Superior temporal gyrus (tissue), 1 donor: ENCODE data around the gene TTC28.
"Not testable (repeated sequence)": the region's sequence is repeated elsewhere in the genome, so short reads cannot be mapped to it uniquely, and the experiment has no call there.

Experiments used
- DNase-seq: peaks from one replicate; pipeline ENCODE4 v3.0.0-alpha.2; 2016; ENCODE audit errors: extremely low spot score

TTC28 gene

GRCh38 chr22:28105988-28106387 is 573.7 kb downstream of the TTC28 start:
- no peak for DNase-seq

DNA sequence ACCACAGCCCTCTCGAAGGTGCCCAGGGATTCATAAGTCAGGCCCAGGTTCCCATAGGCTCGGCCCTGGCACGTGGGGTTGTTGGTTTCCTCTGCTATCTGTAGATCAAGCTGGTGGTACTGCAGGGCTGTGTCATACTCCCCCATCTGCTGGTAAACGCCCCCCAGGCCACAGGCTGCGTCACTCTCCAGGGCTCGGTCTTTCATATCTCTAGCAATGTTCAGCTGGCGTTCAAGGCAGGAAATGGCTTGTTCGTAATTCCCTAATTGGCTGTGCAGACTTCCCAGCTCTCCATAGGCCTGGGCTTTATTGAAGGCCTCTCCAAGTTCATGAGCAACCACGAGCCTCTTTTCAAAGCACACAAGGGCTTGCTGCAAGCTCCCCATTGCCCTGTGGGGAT is 574.2 kb downstream of the TTC28 start:
- DNase-seq, result no peak

DNA sequence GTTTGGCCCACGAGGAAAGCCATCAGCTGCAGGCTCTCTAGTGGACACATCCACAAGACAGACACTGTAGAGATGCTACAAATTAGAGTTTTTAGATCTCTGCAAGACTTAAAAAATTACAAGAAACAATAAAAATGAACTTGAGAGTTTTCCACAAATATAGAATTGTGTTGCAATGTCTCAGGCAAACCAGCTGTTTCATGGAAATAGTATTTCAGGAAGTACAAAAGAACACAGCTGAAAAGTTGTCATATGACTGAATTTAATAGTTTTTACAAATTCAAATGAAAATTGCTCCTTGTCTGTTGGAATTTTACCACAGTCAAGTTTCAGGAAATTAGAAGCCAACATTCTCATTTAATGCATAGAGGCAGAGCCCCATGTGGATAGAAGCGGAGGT is 576.0 kb downstream of the TTC28 start:
- no peak for DNase-seq

GRCh38 chr22:28102151-28102812 is 577.4 kb downstream of the TTC28 start:
- no peak for DNase-seq

- no peak for DNase-seq
Observed at GRCh38 chr22:28097627-28098026, 582.0 kb downstream of the TTC28 start.

GRCh38 chr22:28096161-28096560 is 583.5 kb downstream of the TTC28 start:
- DNase-seq, result no peak

- DNase-seq, result no peak
Observed at GRCh38 chr22:28095316-28096095, 584.1 kb downstream of the TTC28 start.

GRCh38 chr22:28094771-28095170 is 584.9 kb downstream of the TTC28 start:
- no peak for DNase-seq

- no peak for DNase-seq
Observed at GRCh38 chr22:28093711-28094110, 585.9 kb downstream of the TTC28 start.

- no peak for DNase-seq
Observed at GRCh38 chr22:28091486-28091885, 588.2 kb downstream of the TTC28 start.

DNA sequence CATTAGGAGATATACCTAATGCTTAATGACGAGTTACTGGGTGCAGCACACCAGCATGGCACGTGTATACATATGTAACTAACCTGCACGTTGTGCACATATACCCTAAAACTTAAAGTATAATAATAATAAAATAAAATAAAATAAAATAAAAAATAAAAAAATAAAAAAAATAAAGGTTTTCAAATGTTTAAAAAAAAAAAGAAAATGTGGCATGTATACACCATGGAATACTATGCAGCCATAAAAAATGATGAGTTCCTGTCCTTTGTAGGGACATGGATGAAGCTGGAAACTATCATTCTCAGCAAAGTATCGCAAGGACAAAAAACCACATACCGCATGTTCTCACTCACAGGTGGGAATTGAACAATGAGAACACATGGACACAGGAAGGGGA is 590.1 kb downstream of the TTC28 start:
- not testable (repeated sequence) for DNase-seq

DNA sequence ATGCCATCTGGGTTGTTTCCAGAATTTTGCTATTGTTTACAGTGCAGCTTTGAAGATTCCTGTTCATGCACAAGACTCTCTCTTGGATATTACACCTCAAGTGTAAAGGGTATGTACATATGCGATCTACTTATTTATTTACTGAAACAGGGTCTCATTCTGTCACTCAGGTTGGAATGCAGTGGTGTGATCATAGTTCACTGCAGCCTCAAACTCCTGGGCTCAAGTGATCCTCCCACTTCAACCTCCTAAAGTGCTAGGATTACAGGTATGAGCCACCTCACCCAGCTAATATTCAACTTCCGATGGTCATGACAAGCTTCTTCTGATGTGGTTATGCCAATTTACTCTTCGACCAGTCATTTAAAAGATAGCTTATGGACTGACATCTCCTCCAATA is 602.5 kb downstream of the TTC28 start:
- no peak for DNase-seq

DNA sequence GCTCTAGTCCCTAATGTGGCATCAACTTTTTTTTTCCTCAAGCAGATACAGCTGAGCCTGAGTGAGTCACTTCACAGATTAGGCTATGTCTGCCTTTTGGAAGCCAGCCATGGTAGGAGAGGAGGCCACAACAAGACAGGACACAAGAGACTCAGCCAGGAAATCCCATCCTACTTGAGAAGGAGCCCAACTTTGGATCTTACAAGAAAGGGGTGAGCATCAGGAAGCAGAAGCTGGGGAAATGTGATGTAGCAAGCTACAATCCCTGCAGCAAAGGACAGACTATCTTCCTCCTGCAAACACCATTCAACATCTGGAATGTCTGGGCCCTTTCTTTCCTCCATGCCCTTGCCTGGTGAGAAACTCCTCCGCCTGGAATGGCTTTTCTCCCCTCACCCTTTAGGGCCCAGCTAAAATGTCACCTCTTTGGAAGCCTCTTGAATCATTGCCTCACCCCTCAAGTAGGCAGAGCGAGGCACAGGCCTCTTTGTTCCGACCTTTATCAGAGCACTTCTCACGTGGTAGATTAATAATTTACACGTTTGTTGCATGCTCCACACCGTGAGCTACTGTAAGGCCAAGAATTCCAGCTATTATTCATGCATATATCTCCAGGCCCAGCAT is 604.2 kb downstream of the TTC28 start:
- peak; percentile 42 for DNase-seq

GRCh38 chr22:28074526-28074925 is 605.1 kb downstream of the TTC28 start:
- DNase-seq, result no peak

- no peak for DNase-seq
Observed at GRCh38 chr22:28072066-28072465, 607.6 kb downstream of the TTC28 start.

DNA sequence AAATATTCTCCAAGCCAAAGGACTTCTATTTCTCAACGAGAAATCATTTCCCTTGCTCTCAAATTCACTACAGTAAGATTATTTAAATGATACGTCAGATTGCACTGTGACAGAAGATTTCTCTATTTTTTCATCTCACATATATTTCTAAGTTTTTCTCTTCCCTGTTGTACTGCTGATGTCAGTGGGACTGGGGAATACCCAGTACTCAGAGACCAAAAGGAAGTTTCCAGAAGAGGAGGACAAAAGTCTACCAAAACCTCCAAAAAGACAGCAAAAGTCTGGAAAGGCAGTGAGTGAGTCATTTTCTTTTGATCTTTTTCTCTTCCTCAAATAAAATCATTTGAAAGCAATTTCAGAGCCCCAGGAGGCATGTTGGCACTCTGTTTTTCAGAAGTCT is 610.8 kb downstream of the TTC28 start:
- no peak for DNase-seq

- DNase-seq, result no peak
Observed at GRCh38 chr22:28064920-28065319, 614.7 kb downstream of the TTC28 start.

GRCh38 chr22:28063656-28064055 is 616.0 kb downstream of the TTC28 start:
- no peak for DNase-seq

- DNase-seq, result not testable (repeated sequence)
Observed at GRCh38 chr22:28060594-28060993, 619.0 kb downstream of the TTC28 start.

DNA sequence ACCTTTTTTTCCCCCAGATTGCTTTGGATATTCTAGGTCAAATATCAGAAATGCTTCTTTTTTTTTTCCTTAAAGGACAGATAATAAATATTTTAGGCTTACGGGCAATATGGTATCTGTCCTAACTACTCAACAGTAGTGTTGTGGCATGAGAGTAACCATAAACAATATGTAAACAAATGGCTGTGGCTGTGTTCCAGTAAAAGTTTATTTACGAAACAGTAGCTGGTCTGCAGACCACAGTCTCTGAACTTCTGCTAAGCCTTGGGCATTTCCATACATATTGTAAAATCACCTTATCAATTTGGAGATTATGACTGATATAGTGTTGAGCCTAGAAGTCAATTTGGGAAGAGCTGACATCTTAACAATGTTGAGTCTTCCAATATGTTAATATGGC is 621.6 kb downstream of the TTC28 start:
- no peak for DNase-seq

DNA sequence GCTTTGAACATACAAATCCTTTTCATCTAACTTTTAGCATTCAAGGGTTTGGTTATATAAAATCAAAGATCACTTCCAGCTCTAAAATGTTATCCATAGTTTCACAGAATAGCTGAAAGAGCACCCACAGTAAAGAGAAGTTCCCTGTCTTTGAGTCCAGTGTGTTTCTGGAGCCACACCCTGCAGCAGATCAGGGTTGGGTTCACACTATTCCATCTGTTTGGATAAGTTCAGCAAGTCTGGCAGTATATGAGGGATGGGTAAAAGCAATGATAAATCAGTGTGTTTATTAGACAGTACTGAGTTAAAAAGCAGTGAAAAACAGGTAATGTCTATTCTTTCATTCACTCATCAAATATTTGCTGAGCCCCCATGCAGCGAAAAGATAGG is 624.8 kb downstream of the TTC28 start:
- DNase-seq, result no peak

GRCh38 chr22:28053896-28054818 is 625.5 kb downstream of the TTC28 start:
- no peak for DNase-seq
